Medulla oblongata (tissue), 1 donor: ENCODE measurements around the gene KLHL35.
A peak's percentile ranks its signal among the peaks of the same experiment; 100 is the strongest.

Experiments
- DNase-seq: peaks from one replicate; pipeline ENCODE4 v3.0.0-alpha.2; 2015; ENCODE audit errors: extremely low spot score

The KLHL35 gene

GRCh38 chr11:75432911-75433321 is at the start of gene KLHL35:
TSS of gene KLHL35 (minus strand) at chr11:75433203. CDS start at chr11:75430629, 2,574 bp downstream.
- peak; percentile 51 for DNase-seq

DNA sequence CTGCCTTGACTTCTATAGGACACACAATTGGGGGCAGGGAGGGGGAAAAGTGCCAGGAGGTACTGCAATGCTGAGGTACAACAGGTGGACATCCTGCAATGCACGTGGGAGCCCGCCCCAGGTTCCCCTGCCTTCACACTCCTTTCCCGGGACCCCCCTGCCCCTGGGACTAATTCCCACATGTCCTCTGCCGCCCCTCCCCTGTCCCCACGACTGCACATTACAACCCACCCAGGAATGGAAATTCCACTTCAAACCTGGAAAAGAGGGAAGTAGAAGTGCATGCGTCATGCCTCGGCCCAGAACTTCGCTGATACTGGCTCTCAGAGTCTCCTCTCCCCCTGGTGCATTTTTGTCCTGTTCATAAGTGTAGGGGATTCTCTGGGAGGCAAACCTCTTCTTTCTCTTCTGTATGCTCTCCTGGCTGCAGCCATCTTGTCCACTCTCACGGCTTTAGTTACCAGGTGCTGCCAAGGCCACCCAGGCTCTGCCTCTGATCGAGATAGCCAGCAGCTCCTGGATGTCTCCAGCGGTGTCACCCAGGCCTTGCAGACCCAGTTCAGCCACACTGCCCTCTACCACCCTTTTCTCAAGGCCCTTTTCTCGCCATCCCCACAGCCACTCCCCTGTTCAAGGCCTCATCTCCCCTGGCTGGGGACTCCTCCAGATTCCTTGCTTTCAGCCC is 49.1 kb upstream of the KLHL35 start:
- no peak for DNase-seq

GRCh38 chr11:75481223-75481921 is 48.4 kb upstream of the KLHL35 start:
- DNase-seq = no peak

DNA sequence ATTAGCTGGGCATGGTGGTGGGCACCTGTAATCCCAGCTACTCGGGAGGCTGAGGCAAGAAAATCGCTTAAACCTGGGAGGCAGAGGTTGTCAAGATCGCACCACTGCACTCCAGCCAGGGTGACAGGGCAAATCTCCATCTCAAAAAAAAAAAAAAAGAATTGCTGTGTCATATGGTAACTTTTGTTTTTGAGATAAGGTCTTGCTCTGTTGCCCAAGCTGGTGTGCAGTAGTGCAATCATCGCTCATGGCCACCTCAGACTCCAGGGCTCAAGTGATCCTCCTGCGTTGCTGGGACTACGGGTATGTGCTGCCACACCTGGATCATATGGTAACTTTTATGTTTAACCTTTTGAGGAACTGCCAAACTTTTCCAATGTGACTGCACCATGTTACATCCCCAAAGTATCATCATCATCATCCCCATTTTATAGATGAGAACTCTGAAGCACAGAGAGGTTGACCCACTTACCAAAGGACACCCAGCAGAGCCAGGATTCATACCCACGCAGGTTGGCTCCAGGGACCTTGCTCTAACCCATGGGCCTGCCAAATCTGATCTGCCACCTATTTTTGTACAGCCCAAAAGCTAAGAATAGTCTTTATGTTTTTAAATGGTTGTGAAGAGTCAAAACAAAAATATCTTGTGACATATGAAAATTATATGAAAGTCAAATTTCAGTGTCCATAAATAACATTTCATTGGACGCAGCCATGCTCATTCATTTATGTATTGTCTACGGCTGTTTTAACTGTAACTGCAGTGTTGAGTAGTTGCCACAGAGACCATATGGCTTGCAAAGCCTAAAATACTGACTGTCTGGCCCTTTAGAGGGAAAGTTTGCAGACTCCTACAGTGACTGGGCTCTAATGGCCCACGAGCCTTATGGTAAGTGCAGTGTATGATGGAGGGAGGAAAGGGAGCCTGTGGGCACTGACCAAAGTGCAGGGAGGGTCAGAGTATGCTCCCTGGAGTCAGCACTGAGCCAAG is 47.5 kb upstream of the KLHL35 start:
- no peak for DNase-seq

- no peak for DNase-seq
Measured at GRCh38 chr11:75479597-75480145, 46.7 kb upstream of the KLHL35 start.

- peak; percentile 31 for DNase-seq
Measured at GRCh38 chr11:75478783-75479596, 46.0 kb upstream of the KLHL35 start.

GRCh38 chr11:75477614-75477935 is 44.6 kb upstream of the KLHL35 start:
- no peak for DNase-seq

DNA sequence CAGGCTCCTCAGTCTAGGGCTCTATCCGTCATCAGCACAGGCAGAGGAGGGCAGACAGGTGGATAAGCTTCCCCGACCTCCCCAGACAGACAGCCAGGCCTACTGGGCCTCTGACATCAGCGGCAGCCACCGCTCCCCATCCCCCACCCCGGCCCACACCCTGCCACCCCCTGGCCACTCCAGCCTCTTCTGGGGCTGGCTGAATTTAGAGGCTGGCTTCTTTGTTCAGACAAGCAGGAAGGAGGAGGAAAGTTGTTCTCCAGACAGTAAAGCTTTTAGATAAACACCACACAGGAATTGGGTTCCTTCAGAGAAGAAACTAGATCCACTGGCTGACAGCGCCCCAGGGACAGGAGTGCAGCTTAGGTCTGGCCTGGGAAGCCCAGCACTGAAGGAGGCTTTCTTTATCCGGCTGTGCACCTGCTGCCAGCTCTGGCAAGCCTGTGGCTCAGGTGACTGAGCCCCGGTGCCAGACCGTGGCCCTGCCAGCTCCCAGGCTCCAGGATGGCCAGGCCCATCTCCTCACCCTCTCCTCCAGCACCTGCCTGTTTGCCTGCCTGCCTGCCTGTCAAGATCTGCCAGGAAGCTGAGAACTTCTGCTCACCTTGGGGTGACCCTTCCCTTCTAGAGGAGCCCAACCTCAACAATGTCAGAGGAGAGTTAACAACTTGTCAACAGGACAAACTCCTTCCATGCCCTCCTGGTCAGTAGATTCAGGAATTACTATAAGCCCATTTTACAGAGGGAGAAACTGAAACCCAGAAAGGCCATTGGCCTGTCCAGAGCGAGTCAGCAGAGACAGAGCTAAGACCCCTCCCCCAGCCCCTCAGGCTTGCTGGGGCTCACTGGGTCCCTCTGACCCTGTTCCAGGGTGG is 44.0 kb upstream of the KLHL35 start:
- DNase-seq = no peak

DNA sequence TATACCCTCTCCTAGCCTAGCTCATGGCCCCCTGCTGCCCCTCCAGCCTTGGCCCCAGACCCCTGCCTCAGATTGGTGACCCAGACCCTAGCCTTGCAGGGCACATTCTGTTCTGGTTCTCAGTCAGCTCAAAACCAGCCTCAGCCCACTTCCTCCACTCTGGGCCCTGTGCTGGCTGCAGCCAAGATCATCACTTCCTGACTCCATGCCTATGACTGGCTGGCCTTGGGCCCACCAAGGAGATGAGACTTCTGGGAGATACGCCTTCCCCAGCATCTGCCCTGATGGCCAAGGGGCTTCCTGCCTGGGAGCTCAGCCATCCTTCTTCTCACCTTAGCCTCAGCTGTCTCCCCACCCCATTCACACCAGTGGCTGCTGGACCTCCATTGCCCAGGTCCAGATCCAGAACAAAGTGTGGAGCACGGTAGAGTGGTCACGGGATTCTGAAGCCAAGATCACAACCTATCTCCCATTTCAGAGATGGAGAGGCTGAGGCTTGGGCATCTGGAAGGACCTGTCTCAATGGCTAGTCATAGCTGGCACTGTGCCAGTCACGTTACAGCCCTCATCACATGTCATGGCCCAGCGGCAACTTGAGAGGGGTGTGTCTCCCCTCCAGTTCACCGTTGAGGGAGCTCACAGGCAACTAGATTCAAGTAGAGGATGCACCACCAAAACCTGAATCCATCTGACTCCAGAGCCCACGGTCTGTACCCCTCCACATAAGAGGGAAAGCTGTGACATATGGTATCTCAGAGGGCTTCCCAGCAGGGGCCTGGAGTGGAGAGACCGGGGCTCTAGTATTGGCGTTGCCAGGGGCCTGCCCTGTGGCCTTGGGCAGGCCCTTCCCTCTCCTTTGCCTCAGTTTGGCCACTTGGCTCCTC is 43.0 kb upstream of the KLHL35 start:
- peak; percentile 13 for DNase-seq

DNA sequence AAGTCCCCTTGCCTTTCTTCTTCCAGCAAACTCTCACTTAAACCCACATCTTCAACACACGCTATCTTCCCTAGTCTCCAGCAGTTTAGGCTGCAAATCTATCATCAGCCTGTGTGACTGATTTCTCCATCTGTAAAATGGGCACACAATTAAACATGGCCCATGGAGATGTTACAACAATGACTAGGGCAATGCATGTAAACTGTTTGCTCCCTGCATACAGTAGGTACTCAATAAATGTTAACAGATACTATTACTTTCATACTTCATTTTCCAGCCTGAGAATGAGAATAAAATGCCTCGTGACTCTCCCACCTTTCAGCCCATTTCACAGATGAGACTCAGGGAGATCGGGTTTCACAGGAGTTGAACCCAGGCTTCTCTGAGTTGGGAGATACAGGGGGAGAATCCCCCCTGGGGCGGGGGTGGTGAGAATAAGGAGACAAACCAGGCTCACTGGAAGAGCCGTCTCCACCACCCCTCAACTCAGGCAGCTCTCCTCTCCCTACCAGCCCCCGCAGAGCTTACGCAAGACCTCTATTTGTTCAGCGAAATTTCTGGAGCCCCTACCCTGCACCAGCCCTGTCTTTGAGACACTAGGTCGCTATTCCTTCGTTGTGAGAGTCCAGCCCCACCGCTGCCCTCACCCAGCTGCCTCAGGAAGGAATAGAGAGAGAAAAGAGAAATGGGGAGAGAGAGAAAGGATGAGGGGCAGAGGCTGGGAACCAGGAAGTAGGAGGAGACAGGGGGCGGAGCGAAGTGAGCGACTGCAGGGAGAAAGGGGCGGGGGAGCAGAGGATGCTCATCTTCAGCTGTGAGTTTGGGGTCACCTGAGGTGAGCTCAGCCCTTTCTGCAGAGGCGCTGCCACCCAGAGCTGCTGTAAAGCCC is 42.1 kb upstream of the KLHL35 start:
- no peak for DNase-seq

DNA sequence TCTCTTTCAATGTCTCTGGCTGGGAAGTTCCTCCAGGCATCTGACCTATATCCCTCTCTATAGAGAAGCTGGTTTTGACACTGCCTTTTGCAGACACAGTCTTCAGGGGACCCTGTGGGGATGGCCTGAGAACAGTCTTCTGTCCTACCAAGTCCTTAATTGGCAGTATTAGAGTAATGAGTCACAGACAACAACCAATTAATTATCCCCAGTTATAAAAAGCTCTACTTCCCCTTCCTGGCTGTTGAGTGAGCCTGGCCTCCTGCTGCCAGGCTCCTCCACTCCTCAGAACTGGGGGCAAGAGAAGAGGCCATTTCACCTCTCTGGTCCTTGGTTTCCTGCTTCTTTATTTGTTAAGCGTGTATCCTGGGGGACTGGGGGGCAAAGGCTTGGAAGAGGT is 41.2 kb upstream of the KLHL35 start:
- DNase-seq = no peak

DNA sequence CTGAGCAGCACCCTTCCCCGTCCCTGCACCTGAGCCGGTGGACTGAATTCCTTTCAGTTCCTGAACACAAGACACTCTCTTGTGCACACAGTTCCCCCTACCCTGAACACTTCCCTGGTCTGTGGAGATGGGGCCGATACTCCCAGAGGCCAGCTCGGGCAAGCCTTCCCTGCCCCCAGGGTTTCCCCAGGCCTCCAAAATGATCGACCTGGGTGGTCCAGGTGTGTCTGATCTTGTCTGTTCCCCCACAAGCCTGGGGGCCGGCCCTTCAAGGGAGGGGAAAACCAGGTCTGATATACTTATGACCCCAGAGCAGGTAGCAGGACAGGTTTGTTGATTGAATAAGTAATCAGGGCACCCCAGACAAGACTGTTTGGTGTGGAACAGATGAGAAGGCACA is 40.7 kb upstream of the KLHL35 start:
- DNase-seq = no peak

DNA sequence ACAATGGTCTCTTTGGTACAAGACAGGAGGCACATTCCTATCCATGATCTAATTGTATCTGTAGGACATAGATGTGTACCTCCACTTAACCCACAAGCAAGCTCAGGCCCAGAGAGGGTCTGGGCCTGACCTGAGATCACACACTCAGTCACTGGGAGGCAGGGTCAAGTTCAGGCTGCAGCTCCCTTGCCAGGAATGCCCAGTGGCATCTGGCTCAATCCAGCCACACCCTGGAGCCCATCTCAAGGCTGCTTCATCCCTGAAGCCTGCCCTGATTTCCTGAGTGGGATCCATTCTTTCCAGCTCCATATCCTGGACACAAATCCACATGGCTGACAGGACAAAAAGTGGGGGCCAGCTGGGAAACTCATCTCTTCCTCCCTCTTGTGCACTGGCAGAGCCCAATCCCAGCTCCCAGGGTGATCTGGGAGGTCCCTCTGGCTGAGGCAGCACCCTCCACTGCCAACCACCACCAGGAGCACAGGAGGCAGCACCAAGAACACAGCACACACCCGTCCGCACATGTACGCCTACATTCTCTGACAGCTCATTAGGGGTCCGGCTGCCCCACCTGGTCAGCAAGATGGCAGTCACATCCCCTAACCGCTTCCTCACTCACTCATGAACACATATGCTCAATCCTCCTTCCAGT is 39.2 kb upstream of the KLHL35 start:
- DNase-seq = no peak

GRCh38 chr11:75471176-75471973 is 38.4 kb upstream of the KLHL35 start:
- no peak for DNase-seq

DNA sequence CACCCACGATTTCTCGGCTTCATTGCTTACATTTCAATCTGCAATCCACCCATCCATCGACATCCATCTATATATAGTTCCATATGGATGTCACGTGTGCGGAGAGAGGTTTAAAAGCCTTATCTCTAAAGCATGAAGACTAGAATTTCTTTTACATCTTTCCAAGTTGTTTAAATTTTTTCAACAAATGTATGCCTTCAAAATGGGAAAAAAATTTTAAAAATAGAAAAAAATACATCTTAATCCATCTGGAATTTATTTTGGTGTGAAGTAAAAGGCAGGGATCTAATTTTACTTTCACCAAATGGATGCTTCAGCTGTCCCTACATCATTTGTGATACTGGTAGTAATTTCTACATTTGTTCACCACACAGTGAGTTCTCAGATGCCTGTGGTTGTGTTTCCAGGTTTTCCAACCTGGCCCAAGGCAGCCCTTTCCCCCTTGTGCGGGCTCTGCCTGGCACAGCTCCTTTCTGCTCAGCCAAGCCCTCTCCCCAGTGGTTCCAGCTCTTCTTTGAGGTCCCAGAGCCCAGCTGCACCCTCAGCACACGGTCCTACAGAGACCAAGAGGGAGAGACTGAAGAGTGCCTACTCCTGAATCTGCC is 37.6 kb upstream of the KLHL35 start:
- DNase-seq = no peak

DNA sequence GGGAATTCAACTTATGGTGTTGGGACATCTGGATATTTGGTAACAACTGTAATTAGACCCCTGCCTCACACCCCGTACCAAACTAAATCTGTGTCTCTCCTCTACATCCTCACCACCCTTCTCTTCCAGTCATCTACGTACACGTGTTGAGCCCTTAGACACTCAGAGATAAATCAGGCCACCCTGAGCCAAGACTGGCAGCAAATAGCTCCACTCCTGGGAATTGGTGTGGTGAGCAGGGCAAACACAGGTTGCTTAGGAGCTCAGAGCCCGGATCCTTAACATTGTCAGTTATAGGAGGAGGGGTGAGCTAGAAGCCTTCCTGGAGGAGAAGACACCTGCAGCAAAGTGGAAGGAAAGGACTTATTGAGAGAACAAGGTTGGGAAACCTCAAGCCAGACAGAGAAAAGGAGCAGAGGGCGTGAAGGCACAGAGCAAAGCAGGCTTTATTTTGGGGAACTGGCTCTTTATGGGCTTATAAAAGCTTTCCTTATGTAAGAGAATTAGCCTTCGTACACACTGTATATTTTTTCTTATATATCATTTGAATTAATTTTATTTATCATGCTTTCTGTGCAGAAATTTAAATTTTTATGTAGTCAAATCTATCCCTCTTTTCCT is 36.9 kb upstream of the KLHL35 start:
- no peak for DNase-seq
